Bladder microvascular endothelial cell (primary cell): Measurements from ENCODE around the gene SLC39A8. TPM values are rescaled to one million over a fixed set of nuclear protein-coding genes. Genes with fewer than 3 reads are reported as not detected.

Experiments used
- total RNA-seq: library from RNA; depleted of rRNA; stranded (reverse); fragments of >200 nt; gene quantifications from 2 replicates; pipeline ENCODE4 v1.2.3, GENCODE V29; 2014

SLC39A8 gene
- total RNA-seq, result 2.1 and 3.6 TPM in 2 replicates

GRCh38 chr4:102344954-102345794, at the start of gene SLC39A8:
SLC39A8 (minus strand) TSS chr4:102345482; CDS start chr4:102344662, 820 bp downstream.

Other genes starting within 250 kb of the SLC39A8 start
- gene NFKB1, start 155.9 kb upstream of the SLC39A8 start, total RNA-seq, result 26.6 and 87.7 TPM in 2 replicates